IPS-18c (cell line): ENCODE results near the gene BRS3.
"Not testable (repeated sequence)": the region's sequence is repeated elsewhere in the genome, so short reads cannot be mapped to it uniquely, and the experiment has no call there.

Source experiments
- H3K4me3 ChIP-seq: 2 replicates; pipeline ENCODE4 v1.7.0; 2013; ENCODE audit warnings: low read depth, mild to moderate bottlenecking, low read length, moderate library complexity; ENCODE audit not compliant: insufficient read depth
- H3K9me3 ChIP-seq: one replicate; pipeline ENCODE4 v1.6.1; 2013; ENCODE audit warnings: mild to moderate bottlenecking, low read length, moderate library complexity; ENCODE audit not compliant: control insufficient read depth, insufficient read depth

The BRS3 gene

GRCh38 chrX:136487647-136488046 is at the start of gene BRS3:
Gene BRS3 (plus strand): TSS chrX:136487947. CDS start chrX:136488115, 168 bp downstream.
- Histone ChIP-seq H3K4me3 (no peak within 1 kb of the TSS), H3K9me3 (no peaks in the 10 kb centered on the region)

DNA sequence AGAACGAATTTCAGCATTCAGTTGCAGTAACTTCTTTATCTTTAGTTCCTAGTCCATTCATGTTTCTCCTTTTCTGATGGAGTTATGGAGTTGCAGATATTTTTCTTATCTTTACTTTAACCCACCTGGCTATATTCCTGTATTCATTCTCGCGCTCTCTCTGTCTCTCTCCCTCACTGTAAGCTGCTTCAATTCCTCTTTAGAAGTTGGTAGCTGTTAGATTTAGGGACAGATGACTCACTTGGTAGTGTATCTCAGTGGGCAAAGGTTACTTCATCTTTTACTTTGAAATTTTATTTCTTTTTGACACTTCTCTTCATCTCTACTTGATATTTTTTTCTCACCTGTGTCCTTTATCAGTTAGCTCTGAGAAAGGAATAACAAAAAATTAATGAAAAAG is 49.6 kb upstream of the BRS3 start:
- Histone ChIP-seq H3K4me3 (no peak overlapping the region), H3K9me3 (no peaks in the 10 kb centered on the region)

DNA sequence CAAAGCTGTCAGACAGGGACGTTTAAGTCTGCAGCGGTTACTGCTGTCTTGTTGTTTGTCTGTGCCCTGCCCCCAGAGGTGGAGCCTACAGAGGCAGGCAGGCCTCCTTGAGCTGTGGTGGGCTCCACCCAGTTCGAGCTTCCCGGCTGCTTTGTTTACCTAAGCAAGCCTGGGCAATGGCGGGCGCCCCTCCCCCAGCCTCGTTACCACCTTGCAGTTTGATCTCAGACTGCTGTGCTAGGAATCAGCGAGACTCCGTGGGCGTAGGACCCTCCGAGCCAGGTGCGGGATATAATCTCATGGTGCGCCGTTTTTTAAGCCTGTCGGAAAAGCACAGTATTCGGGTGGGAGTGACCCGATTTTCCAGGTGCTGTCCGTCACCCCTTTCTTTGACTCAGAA is 42.1 kb upstream of the BRS3 start:
- not testable (repeated sequence) for H3K9me3 ChIP-seq, H3K4me3 ChIP-seq

- Histone ChIP-seq H3K9me3 (peaks cover 7% of the 10 kb centered on the region), H3K4me3 (no peak overlapping the region)
Measured at GRCh38 chrX:136446208-136446607, 41.5 kb upstream of the BRS3 start.

- H3K9me3 ChIP-seq, result peaks cover 10% of the 10 kb centered on the region
- H3K4me3 ChIP-seq, result no peak overlapping the region
Measured at GRCh38 chrX:136447308-136447707, 40.4 kb upstream of the BRS3 start.

DNA sequence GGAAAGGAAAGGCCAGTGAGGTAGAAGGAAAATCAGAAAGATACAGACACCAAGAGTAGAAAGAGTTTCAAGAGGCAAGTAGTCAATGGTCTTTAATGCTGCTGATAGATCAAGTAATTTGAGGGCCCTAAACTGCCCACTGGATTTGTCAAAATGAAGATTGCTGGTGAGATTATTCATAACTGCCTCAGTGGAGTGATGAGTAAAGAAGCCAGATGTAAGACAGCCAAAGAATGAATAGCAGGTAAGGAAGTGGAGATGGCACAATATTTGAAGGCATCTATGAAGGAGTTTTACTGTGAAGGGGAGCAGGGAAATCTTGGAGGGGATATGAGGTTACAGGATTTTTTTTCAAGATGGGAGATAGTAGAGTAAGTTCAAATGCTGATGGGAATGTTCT is 39.8 kb upstream of the BRS3 start:
- peaks cover 10% of the 10 kb centered on the region for H3K9me3 ChIP-seq
- H3K4me3 ChIP-seq, result no peak overlapping the region

- Histone ChIP-seq H3K4me3 (no peak overlapping the region), H3K9me3 (peaks cover 10% of the 10 kb centered on the region)
Measured at GRCh38 chrX:136450050-136450830, 37.5 kb upstream of the BRS3 start.

GRCh38 chrX:136452614-136453013 is 35.1 kb upstream of the BRS3 start:
- Histone ChIP-seq H3K4me3 (no peak overlapping the region), H3K9me3 (peaks cover 10% of the 10 kb centered on the region)

- H3K9me3 ChIP-seq, result peaks cover 6% of the 10 kb centered on the region
- H3K4me3 ChIP-seq, result no peak overlapping the region
Measured at GRCh38 chrX:136453114-136453513, 34.6 kb upstream of the BRS3 start.

GRCh38 chrX:136453771-136454170 is 34.0 kb upstream of the BRS3 start:
- H3K9me3 ChIP-seq, result peaks cover 6% of the 10 kb centered on the region
- no peak overlapping the region for H3K4me3 ChIP-seq

GRCh38 chrX:136456133-136456532 is 31.6 kb upstream of the BRS3 start:
- Histone ChIP-seq H3K9me3 (peaks cover 5% of the 10 kb centered on the region), H3K4me3 (no peak overlapping the region)

- H3K4me3 ChIP-seq, result no peak overlapping the region
- peaks cover 2% of the 10 kb centered on the region for H3K9me3 ChIP-seq
Measured at GRCh38 chrX:136457303-136457917, 30.3 kb upstream of the BRS3 start.

- Histone ChIP-seq H3K9me3 (peaks cover 2% of the 10 kb centered on the region), H3K4me3 (no peak overlapping the region)
Measured at GRCh38 chrX:136464589-136464988, 23.2 kb upstream of the BRS3 start.

- Histone ChIP-seq H3K9me3 (no peaks in the 10 kb centered on the region), H3K4me3 (no peak overlapping the region)
Measured at GRCh38 chrX:136467303-136467702, 20.4 kb upstream of the BRS3 start.

- Histone ChIP-seq H3K9me3 (no peaks in the 10 kb centered on the region), H3K4me3 (no peak overlapping the region)
Measured at GRCh38 chrX:136468391-136469103, 19.2 kb upstream of the BRS3 start.

DNA sequence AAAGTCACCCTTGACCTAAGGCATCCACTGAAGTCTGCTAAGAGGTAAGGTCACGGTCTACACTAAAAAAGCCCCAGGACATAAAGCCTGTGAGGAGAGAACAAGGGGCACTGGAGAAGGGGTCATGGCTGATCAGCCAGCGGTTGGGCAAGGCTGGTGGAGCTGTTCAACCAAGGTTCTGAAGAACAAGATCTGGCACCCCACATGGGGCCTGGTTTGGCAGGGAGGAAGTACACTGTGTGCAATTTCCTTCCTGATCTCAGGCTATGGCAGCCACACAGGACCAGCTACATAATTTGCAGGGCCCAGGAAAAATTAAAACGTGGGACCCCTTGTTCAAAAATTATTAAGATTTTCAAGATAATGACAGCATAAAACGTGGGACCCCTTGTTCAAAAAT is 14.1 kb upstream of the BRS3 start:
- no peak overlapping the region for H3K4me3 ChIP-seq
- peaks cover 4% of the 10 kb centered on the region for H3K9me3 ChIP-seq

- H3K4me3 ChIP-seq, result no peak overlapping the region
- H3K9me3 ChIP-seq, result peaks cover 4% of the 10 kb centered on the region
Measured at GRCh38 chrX:136475236-136475635, 12.5 kb upstream of the BRS3 start.

GRCh38 chrX:136476501-136476900 is 11.2 kb upstream of the BRS3 start:
- peaks cover 4% of the 10 kb centered on the region for H3K9me3 ChIP-seq
- H3K4me3 ChIP-seq, result no peak overlapping the region
